Fibroblast of skin of right quadriceps (primary cell): ENCODE results near the gene KLK10.
"Not testable (repeated sequence)": the region's sequence is repeated elsewhere in the genome, so short reads cannot be mapped to it uniquely, and the experiment has no call there.

Experiments used
- DNase-seq: peaks from one replicate; pipeline ENCODE4 v3.0.0-alpha.2; 2013

The KLK10 gene

GRCh38 chr19:51001515-51001914 lies 18.0 kb downstream of the KLK10 start, which contains the start of gene KLK8:
TSS of gene KLK8 (minus strand) at chr19:51001604. CDS start at chr19:51001167, 437 bp downstream.
- DNase-seq = no peak

- no peak for DNase-seq
Measured at GRCh38 chr19:51000981-51001380, 18.5 kb downstream of the KLK10 start.

GRCh38 chr19:51000426-51000825 lies 19.1 kb downstream of the KLK10 start:
- no peak for DNase-seq

- no peak for DNase-seq
Measured at GRCh38 chr19:50998686-50999085, 20.8 kb downstream of the KLK10 start.

DNA sequence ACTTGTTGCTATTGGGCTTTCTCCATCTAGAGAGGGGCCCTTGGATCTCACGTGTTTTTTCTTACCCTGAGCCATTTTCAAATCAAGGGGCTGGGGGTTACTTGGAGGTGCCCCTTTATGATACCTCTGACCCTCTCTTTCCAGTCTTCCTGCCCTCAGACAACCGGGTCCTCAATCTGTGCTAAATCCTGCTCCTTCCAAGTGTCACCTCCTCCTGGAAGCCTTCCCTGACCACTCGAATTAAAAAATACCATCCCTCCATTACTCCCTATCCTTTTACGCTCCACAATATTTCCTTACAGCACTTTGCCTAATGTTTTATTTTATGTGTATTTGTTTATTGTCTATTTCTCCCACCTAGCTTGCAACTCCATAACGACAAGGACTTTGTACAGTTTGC lies 21.4 kb downstream of the KLK10 start:
- DNase-seq = no peak

- DNase-seq = no peak
Measured at GRCh38 chr19:50994129-50994528, 25.4 kb downstream of the KLK10 start.

- no peak for DNase-seq
Measured at GRCh38 chr19:50992666-50993035, 26.9 kb downstream of the KLK10 start.

GRCh38 chr19:50984416-50984815 lies 35.1 kb downstream of the KLK10 start:
- not testable (repeated sequence) for DNase-seq

DNA sequence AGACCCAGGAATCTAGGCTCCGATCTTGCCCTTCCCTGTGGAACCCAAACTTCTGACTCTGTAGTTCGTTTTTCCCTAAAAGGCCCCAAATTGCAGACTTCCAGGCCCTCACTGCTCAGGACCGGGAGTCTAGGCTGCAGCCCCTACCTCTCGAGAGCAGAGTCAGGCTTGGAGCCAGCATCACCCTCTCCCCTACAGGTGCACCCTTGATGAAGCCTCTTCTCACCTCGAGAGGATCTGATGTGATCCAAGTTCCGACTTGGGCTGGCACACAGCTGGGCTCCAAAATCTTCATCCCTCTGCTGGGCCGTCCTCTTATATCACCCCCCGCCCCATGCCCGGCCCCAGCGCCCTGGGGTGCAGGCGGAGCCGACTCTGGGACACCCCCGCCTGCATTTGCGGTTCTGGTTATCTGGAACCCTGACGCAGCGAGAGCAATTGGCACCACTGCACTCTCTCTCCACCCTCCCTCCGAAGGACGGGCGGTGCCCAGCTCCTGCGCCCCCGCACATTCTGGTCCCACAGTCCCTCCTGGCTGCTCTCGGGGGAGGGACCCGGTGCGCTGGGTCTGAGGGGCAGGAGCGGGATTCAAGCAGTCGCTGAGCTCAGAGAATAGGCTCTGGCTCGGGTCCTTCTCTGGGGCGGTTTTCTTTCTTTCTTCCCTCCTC lies 35.8 kb downstream of the KLK10 start, which contains the start of gene KLK7:
TSS of gene KLK7 (minus strand) at position 293 of the 668 bp plus-strand sequence. CDS start 1,518 bp downstream, outside the sequence.
- no peak for DNase-seq

DNA sequence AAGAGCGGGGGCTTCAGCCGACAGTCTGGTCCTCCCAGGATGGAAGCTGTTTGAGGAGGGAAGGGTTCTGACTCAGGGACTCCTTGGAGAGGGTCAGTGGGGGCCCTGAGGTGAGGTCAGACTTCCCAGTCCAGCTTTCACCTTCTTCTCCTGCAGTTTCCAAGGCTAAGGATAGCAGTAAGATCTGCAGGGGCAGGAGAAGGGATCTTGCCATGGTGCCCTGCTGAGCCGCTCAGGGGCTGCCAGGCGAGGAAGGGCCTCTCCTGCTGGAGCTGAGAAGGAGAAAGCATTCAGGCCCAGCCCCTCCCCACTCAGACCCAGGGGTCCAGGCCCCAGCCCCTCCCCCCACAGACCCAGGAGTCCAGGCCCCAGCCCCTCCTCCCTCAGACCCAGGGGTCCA lies 37.3 kb downstream of the KLK10 start:
- no peak for DNase-seq

DNA sequence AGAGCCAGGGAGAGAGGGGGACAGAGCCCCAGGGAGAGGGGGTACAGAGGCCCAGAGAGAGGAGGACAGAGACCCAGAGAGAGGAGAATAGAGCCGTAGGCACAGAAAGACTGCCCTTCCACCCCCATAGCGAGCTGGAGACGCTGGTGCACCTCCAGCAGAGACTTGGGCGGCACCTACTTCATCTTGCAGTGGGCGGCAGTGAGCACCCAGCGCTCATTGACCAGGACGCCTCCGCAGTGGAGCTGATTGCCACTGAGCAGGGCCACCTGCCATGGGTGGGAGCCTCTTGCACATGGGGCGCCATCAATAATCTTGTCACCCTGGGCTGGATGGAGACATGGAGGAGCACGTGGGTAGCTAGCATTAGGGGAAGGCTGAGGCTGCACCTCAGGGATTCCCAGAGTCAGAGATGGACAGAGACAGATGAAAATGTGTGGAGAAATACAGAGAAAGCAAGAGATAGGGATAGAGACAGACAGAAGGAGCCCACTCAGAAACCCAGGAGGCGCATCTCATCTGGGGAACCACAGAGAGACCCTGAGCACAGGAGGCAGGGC lies 37.8 kb downstream of the KLK10 start:
- DNase-seq = no peak

DNA sequence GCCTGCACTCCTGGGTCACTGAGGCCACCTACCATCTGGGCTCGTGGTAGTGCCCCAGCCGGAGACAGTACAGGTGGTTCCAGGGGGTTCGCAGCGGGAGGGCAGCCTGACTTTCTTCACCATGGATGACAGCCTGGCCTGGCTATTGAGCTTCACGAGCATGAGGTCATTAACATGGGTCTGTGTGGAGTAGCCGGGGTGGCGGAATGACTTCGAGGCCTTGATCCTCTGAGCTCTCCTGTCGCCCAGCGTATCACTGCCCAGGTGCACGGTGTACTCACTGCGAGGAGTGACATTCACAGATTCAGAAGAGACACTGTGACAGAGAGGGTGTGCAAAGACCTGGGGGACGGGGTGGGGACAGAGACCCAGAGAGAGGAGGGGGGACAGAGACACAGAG lies 39.3 kb downstream of the KLK10 start:
- no peak for DNase-seq

GRCh38 chr19:50979758-50980157 lies 39.8 kb downstream of the KLK10 start:
- no peak for DNase-seq

GRCh38 chr19:50978772-50979390 lies 40.6 kb downstream of the KLK10 start:
- no peak for DNase-seq

- no peak for DNase-seq
Measured at GRCh38 chr19:50977626-50978025, 41.9 kb downstream of the KLK10 start.

DNA sequence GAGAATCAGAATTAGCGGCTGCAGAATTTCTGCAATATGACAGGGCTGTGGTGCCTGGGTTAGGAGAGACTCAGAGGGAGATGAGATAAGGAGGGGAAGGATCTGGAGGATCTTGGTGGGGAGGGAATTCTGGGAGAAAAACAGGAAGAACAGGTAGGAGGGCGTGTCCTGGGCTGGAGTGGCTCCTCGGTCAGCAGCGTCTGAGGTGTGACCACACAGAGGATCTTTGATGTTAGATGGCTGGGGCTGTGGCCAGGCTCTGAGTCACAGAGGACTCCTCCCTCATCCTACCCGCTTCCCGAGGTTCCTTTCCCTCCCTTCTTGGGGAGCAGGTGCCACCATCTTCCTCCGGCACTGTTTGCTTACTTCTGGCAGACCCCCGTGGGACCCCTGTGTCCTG lies 43.7 kb downstream of the KLK10 start:
- no peak for DNase-seq

- no peak for DNase-seq
Measured at GRCh38 chr19:50974702-50975556, 44.6 kb downstream of the KLK10 start.

GRCh38 chr19:50972795-50973376 lies 46.6 kb downstream of the KLK10 start:
- no peak for DNase-seq

DNA sequence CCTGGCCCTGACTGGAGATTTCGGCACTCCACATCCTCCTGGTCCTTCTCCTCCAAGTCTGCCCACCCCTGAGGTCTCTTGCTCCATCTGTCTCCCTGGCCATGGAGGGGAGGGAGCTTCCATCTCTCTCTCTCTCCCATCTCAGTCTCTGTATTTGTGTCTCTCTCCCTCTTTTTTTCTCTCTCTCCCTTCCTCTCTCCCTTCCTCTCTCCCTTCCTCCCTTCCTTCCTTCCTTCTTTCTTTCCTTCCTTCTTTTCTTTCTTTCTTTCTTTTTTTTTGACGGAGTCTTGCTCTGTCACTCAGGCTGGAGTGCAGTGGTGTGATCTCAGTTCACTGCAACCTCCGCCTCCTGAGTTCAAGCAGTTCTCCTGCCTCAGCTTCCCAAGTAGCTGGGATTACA lies 49.7 kb downstream of the KLK10 start:
- not testable (repeated sequence) for DNase-seq

- DNase-seq = no peak
Measured at GRCh38 chr19:50969413-50969760, 50.1 kb downstream of the KLK10 start, which contains the start of gene KLK6. TSS of gene KLK6 (minus strand) at chr19:50969591. CDS start at chr19:50968104, 1,487 bp downstream.

DNA sequence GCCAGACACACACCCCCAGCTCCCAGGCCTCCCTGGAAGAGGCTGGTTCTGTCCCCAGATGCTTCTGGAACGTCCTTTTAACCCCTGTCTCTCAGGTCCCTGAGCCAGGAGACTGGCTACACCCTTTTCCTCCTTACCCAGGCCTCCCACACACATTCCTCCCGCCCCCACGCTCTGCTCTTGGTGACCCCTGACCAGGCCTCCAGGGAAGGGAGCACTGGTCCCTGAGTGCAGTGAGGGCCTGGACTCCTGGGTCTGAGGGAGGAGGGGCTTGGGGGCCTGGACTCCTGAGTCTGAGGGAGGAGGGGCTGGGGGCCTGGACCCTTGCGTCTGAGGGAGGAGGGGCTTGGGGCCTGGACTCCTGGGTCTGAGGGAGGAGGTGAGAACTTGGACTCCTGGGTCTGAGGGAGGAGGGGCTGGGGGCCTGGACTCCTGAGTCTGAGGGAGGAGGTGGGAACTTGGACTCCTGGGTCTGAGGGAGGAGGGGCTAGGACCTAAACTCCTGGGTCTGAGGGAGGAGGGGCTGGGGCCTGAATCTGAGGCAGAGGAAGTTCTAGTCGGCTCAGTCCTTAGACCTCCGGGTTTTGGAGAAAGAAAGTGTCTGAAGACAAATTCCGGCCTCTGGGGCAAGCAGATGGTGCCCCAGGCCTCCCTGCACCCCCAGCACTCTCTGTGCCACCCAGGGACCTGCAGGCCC lies 50.6 kb downstream of the KLK10 start:
- no peak for DNase-seq
